ENCODE results near the gene GRIK2. TPM values are rescaled to one million over a fixed set of nuclear protein-coding genes. Genes with fewer than 3 reads are reported as not detected.
"Not testable (repeated sequence)": the region's sequence is repeated elsewhere in the genome, so short reads cannot be mapped to it uniquely, and the experiment has no call there.

GRIK2 gene
- polyA plus RNA-seq, 4 donors = 13.4 to 16.9 (median 15.1) TPM

DNA sequence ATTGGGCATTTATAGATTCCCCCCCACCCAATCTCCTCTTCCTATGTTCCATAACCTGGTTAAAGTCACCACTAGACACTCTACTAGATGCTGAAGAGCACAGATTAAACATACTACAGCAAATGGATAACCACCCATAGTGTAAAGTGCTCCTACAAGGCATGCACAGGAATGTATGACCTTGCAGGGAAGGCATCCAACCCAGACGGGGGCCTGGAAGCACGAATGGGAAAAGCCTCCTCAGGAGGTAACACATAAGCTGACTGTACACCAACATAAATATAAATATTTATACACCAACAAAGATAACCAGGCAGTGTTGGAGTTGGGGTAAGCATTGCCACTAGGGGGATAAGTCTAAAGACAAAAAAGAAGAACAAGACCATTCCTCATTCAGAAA, 691.7 kb downstream of the GRIK2 start:
- no peak for DNase-seq (ENCODE audit: low read depth in 4 of 4, low spot score in 3 of 4)

DNA sequence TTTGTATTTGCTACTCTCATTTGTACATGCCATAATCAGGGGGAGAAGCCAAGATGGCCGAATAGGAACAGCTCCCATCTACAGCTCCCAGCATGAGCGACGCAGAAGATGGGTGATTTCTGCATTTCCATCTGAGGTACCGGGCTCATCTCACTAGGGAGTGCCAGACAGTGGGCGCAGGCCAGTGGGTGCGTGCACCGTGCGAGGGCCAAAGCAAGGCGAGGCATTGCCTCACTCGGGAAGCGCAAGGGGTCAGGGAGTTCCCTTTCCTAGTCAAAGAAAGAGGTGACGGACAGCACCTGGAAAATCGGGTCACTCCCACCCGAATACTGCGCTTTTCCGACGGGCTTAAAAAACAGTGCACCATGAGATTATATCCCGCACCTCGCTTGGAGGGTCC, 694.7 kb downstream of the GRIK2 start:
- not testable (repeated sequence) for DNase-seq (ENCODE audit: low read depth in 4 of 4, low spot score in 3 of 4)

DNA sequence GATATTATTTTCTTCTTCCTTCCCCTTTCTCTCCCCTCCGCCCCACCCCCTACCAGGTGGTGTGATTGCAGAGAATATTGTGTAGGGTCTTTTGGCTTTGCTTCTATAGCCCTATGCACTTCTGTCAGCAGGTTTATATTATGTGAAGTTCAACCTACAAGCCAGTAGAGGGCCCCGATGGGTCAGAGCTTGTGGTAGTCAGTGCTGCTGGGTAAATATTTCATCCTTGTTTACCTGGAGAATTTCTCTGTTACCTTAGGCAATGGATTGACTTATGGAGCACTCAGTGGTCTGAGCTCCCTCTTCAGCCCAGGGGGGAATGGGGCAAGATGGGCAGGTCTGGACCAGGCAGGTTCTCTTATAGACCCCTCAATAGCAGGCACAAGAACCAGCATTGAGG, 720.9 kb downstream of the GRIK2 start:
- no peak for DNase-seq (ENCODE audit: low read depth in 4 of 4, low spot score in 3 of 4)

DNA sequence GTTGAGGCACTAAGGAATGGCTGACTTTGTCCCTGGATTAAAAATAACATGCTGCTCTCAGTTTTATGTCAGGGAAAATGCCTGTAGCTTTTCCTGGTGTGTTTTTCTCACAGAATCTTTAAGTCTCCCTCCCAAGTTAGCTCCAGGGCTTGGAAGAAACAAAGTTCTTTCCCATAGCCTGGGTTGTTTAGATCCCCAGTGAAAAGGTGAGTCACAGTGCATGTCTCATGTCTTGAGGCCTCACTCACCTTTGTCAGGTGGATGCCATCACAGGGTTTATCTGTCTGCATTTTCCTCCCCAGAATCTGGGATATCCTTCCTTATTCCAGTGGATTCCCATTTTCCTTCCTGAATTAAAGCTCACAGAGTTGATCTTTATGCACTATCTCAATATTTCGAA, 722.4 kb downstream of the GRIK2 start:
- no peak for DNase-seq (ENCODE audit: low read depth in 4 of 4, low spot score in 3 of 4)

DNA sequence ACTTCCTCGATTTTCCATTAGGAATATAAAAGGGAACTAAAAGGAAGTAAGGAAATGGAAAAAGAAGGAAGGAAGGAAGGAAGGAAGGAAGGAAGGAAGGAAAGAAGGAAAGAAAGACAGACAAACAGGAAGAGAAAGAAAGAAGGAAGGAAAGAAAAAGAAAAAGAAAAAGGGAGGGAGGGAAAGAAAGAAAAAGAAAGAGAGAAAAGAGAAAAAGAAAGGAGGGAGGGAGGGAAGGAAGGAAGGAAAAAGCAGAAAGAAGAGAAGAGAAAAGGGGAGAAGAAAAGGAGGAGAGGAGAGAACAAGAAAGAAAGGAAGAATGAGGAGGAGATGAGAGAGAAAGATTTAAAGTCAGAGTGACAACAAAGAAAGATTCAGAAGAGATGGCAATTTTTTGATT, 724.5 kb downstream of the GRIK2 start:
- DNase-seq (ENCODE audit: low read depth in 4 of 4, low spot score in 3 of 4) = no peak
